ENCODE data around the gene TMEM128. TPM values are rescaled to one million over a fixed set of nuclear protein-coding genes. Genes with fewer than 3 reads are reported as not detected.
"Not testable (repeated sequence)": the region's sequence is repeated elsewhere in the genome, so short reads cannot be mapped to it uniquely, and the experiment has no call there.

The TMEM128 gene
- total RNA-seq, 1 donor from 2014 or later: 32.8 TPM

DNA sequence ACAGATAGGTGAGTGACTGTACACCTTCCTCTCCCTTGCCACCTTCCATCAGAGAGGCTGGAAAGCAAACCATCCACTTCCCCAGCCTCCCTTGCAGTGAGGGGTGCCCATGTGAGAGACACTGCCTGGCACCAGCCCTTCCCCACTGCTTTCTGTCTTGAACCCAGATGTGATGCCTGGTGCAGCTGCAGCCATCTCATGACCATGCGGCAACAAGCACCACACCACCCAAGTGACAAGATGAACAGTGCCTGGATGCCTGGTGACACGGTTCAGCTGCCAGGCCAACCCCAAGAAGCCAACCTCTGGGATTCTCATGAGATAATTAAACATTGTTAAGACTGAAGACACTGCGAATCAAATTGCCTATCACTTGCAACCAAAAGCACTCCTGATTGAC lies 52.7 kb downstream of the TMEM128 start:
- TF ChIP-seq, protein P1, sequence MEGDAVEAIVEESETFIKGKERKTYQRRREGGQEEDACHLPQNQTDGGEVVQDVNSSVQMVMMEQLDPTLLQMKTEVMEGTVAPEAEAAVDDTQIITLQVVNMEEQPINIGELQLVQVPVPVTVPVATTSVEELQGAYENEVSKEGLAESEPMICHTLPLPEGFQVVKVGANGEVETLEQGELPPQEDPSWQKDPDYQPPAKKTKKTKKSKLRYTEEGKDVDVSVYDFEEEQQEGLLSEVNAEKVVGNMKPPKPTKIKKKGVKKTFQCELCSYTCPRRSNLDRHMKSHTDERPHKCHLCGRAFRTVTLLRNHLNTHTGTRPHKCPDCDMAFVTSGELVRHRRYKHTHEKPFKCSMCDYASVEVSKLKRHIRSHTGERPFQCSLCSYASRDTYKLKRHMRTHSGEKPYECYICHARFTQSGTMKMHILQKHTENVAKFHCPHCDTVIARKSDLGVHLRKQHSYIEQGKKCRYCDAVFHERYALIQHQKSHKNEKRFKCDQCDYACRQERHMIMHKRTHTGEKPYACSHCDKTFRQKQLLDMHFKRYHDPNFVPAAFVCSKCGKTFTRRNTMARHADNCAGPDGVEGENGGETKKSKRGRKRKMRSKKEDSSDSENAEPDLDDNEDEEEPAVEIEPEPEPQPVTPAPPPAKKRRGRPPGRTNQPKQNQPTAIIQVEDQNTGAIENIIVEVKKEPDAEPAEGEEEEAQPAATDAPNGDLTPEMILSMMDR (conservative IDR thresholded peaks at IDR 0.05; ENCODE audit: low read depth, low read length): no peak
- DNase-seq (ENCODE audit: low read depth): no peak

DNA sequence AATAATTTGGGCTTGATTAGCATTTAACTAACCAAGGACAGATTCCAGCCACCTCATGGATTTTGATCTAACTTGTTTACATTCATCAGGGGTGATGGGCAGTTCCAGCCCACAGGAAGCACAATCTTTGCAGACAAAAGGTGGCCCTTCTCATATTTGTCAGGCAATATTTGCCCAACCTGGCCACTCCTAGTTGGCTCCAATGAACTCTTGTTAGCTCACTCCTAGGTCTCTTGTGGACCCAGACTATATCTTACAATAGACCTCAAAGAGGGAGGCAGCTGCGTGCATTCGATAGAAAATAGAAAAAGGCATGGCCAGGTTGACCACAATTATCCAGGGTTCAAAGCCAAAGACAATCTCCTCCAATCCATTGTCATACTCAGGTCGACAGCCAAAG lies 59.5 kb downstream of the TMEM128 start:
- not testable (repeated sequence) for DNase-seq (ENCODE audit: low read depth)

More for the DNA sequence above, 52.7 kb downstream of the TMEM128 start:
- no peak overlapping the region for H3K4me3 ChIP-seq (ENCODE audit: low read depth, low read length)

More for the DNA sequence above, 59.5 kb downstream of the TMEM128 start:
- H3K4me3 ChIP-seq (ENCODE audit: low read depth, low read length): not testable (repeated sequence)

Other genes with a start within 250 kb of the TMEM128 start
- gene OTOP1, start 21.3 kb downstream of the TMEM128 start, total RNA-seq: not detected in 2 replicates
- 35.1 and 51.6 TPM in 2 replicates for gene LYAR, start 41.9 kb upstream of the TMEM128 start, total RNA-seq
- gene ZBTB49, start 42.0 kb upstream of the TMEM128 start, total RNA-seq: 1.2 and 3.6 TPM in 2 replicates
- gene NSG1, start 138.9 kb upstream of the TMEM128 start, total RNA-seq: 1.6 and 3.2 TPM in 2 replicates

Measured in epithelial cell of proximal tubule (primary cell).